Measurements from ENCODE around the gene FSTL1.

FSTL1 gene

DNA sequence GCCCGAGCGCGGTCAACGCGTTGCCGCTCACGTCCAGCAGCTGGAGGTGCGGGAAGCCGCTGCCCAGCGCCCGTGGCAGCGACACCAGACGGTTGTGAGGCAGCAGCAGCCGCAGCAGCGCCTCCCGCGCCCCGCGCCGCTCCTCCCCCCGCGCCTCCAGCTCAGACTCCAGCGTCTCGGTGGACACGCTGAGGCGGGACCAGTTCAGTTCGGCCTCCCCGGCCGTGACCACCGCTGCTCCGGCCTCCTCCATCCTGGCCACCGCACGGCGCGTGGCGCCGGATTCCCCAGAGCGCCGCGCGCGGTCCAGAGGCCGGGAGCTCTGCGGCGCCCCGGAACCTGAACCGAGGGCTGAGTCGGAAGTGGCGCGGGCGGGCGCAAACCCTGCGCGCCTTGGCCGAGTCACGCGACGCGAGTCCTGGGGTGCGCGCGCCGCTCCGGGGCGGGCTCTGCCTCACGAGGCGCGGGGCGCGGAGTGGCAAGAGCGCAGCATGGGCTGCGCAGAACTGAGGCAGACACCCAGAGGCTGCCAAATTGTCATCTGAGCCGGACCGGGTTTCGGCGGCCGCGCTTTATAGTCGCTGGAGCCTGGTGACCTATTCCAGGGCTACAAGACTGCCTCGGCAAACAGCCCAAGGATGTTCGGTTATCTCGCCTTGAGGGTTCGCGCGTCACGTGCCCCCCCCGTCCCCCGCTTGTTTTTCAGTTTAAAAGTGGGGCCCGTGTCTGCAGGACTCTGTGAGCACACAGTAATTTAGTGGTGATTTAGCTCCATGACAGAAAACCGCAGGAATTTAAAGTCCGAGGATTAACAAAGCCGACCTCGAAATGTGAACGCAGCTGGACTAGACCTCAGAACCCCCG lies 101.6 kb downstream of the FSTL1 start, which contains the start of gene LRRC58:
Gene LRRC58, minus strand, starts transcription at position 364 of the 864 bp plus-strand sequence. Its CDS starts 111 bp downstream, at position 253.
- DNase-seq: peak; percentile 92

DNA sequence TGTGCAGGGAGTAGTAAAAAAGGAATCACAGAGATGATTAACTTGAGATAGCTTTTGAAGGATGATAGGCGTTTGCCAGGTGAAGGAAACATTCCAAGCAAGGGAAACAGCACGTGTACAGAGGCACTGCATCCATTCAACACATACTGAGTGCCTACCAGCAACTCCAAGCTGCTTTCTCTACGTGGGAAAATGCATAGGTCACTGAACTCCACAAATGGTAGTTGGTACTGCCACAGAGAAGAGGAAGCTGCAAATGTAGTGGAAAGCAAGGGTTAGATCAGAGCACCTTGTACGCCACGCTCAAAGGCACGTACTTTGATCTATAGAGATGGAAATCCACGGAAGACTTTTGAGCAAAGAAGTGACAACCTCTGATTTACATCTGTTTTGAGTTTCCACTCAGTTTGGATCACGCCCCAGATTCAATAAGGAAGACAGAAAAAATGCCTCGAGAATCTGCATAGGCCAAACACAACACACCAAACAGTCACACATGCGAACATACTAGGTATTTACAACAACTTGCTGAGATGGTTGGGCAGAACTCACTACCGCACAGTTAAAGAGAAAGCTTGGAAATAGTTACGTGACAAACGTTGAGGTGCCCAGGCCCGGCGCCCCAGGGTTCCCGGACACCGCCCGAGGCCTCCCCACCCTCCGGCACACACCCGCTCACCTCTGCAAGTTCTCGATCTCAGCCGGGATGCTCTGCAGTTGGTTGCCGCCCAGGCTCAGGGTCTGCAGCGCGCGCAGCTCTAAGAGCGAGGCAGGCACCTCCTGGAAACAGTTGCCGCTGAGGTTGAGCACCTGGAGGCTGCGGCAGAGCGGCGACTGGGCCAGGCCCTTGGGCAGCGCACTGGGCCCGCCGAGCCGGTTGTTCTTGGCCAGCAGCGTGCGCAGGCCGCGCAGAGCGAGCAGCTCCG lies 102.5 kb downstream of the FSTL1 start:
- no peak for DNase-seq

DNA sequence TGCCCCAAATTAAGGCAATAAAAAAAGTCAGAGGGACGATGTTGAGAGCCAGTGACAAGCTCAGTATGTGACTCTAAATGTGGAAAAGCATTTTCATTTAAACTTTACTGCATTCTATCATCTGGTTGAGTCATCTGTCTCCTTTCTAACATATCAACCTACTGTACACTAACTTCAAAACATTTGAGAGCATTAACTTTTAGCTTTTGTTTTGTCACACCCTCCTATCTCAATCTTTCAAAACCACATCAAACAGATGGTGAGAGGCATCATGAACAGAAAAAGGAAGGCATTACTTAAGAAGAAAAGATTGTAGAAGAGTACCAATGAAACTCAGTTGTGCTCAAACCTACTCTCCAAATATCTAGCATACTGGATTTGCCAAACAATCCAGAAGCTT lies 106.4 kb downstream of the FSTL1 start:
- no peak for DNase-seq

Measured in islet precursor cell (in vitro differentiated cells).